AG04450 (cell line): ENCODE measurements around the gene IGSF11. TPM values are rescaled to one million over a fixed set of nuclear protein-coding genes. Genes with fewer than 3 reads are reported as not detected.
"Not testable (repeated sequence)": the region's sequence is repeated elsewhere in the genome, so short reads cannot be mapped to it uniquely, and the experiment has no call there.

ENCODE experiments used
- CTCF ChIA-PET: fragments of 300-600, 350-600 bp; formaldehyde crosslinking; extraction: SDS; loops from one replicate; lab custom pipeline; 2022; ENCODE audit warnings: antibody characterized with exemption, inconsistent platforms; lab: Charles Lee
- POLR2A ChIA-PET: fragments of 350-600 bp; formaldehyde crosslinking; extraction: SDS; loops from one replicate; lab custom pipeline; 2021; ENCODE audit warnings: antibody characterized with exemption, inconsistent platforms; lab: Yijun Ruan, JAX
- DNase-seq: peaks from one replicate; pipeline ENCODE4 v3.0.0-alpha.2; 2011; ENCODE audit warnings: low read depth, low spot score
- H3K27ac ChIP-seq: one replicate; pipeline ENCODE4 v1.5.1; 2012; ENCODE audit warnings: low read depth, low read length, control low read depth
- H3K27me3 ChIP-seq: one replicate; pipeline ENCODE4 v1.6.0; 2012; ENCODE audit warnings: low read length; ENCODE audit not compliant: control insufficient read depth, insufficient read depth
- H3K4me3 ChIP-seq: 2 replicates; pipeline ENCODE4 v1.5.1; 2011; ENCODE audit warnings: mild to moderate bottlenecking, low read depth, low read length, control low read depth
- H3K9me3 ChIP-seq: 2 replicates; pipeline ENCODE4 v1.5.1; 2012; ENCODE audit warnings: low read length; ENCODE audit not compliant: control insufficient read depth, insufficient read depth
- polyA plus RNA-seq: library from polyadenylated mRNA; depleted of rRNA; stranded (reverse); fragments of >200 nt; gene quantifications from 2 replicates; pipeline ENCODE4 v1.2.3, GENCODE V29; 2011
- TF ChIP-seq, protein P1 (sequence below): IDR thresholded peaks from 2 replicates; pipeline ENCODE4 v1.5.1; 2011; ENCODE audit warnings: low read depth, low read length, control low read depth, inconsistent platforms

IGSF11 gene
- polyA plus RNA-seq, 1 experiment = 0.05 TPM

DNA sequence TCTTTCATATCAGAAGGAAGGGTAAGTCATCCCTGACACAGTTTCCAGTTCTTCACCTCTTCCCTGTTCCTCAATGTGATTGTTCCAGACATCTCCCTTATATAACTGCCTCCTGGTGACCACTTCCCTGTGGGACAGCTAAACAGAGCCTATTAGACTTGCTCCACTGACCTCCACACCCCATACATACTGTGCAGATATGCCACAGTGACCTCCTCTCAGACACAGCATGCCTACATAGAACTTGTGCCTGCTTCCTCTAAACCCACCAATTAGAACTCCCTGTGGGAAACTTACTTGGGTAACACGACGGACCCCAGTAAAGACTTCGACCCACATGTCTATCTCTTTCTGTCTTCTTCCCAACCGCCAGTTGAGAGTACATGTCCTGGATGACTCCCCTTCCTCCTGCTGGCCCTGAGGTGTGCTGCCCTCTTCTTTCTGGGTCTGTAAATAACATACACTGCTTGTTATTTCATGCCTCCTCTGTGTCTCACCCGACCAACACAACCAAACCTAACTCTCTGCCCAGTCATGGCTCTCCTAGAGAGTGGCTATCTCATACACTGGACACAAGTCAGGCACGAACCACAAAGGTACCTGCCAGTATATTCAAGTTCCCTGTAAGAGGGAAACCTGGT, 53.0 kb downstream of the IGSF11 start:
- H3K27ac ChIP-seq = no peak overlapping the region
- TF ChIP-seq, protein P1, sequence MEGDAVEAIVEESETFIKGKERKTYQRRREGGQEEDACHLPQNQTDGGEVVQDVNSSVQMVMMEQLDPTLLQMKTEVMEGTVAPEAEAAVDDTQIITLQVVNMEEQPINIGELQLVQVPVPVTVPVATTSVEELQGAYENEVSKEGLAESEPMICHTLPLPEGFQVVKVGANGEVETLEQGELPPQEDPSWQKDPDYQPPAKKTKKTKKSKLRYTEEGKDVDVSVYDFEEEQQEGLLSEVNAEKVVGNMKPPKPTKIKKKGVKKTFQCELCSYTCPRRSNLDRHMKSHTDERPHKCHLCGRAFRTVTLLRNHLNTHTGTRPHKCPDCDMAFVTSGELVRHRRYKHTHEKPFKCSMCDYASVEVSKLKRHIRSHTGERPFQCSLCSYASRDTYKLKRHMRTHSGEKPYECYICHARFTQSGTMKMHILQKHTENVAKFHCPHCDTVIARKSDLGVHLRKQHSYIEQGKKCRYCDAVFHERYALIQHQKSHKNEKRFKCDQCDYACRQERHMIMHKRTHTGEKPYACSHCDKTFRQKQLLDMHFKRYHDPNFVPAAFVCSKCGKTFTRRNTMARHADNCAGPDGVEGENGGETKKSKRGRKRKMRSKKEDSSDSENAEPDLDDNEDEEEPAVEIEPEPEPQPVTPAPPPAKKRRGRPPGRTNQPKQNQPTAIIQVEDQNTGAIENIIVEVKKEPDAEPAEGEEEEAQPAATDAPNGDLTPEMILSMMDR = no peak
- DNase-seq = no peak
- H3K4me3 ChIP-seq = no peak overlapping the region
- H3K9me3 ChIP-seq = no peaks in the 10 kb centered on the region
- H3K27me3 ChIP-seq = peaks cover 3% of the 10 kb centered on the region
- ChIA-PET POLR2A (no interaction called here), CTCF (no interaction called here)

DNA sequence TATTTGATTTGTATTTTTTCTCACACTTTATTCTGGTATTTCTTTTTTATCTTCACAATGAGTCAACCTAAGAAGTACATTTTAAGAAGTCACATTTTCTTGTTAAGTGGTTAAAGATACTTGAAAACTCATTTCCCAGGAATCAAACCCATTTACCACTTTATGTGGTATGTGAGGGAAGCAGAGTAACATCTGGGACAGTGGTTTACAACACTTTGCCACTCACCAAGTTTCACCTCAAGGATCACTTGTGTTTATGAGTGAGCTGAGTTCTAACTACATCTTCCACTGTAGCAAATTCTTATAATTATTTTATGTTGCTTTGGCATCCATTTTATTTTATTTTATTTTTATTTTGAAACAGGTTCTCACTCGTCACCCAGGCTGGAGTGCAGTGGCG, 53.8 kb downstream of the IGSF11 start:
- Histone ChIP-seq H3K27ac (no peak overlapping the region), H3K27me3 (peaks cover 3% of the 10 kb centered on the region), H3K4me3 (no peak overlapping the region), H3K9me3 (no peaks in the 10 kb centered on the region)
- TF ChIP-seq, protein P1 = no peak
- POLR2A ChIA-PET = no interaction called here
- no peak for DNase-seq
- CTCF ChIA-PET = no interaction called here

GRCh38 chr3:118978393-118978758, 56.3 kb downstream of the IGSF11 start:
- CTCF ChIA-PET = no interaction called here
- no peak for DNase-seq
- Histone ChIP-seq H3K27ac (no peak overlapping the region), H3K9me3 (no peaks in the 10 kb centered on the region), H3K4me3 (no peak overlapping the region), H3K27me3 (peaks cover 3% of the 10 kb centered on the region)
- TF ChIP-seq, protein P1 = no peak
- POLR2A ChIA-PET = no interaction called here

GRCh38 chr3:118977671-118978392, 56.8 kb downstream of the IGSF11 start:
- H3K27ac ChIP-seq = no peak overlapping the region
- TF ChIP-seq, protein P1 = no peak
- POLR2A ChIA-PET = no interaction called here
- H3K27me3 ChIP-seq = peaks cover 3% of the 10 kb centered on the region
- no peak overlapping the region for H3K4me3 ChIP-seq
- CTCF ChIA-PET = no interaction called here
- no peaks in the 10 kb centered on the region for H3K9me3 ChIP-seq
- DNase-seq = no peak

DNA sequence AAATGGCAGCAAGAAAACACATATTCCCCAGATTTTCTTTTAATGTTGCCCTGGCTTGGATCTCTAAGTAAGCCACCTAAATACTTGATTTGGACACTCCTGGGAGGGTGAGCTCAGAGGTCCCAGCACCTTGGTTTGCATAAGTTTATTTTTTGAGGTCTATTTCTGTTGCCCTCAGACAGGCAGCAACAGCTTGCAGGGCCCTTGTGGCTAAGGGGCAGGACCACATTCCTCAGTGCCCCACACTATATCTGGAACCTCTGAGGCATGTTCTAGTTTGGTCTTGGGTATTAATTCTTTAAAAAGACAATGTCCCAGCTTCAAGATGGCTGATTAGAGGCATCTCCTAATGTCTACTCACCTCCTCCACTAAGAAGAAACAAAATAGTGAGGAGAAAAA, 57.5 kb downstream of the IGSF11 start:
- POLR2A ChIA-PET = no interaction called here
- H3K9me3 ChIP-seq = no peaks in the 10 kb centered on the region
- TF ChIP-seq, protein P1 = no peak
- H3K27me3 ChIP-seq = peaks cover 3% of the 10 kb centered on the region
- CTCF ChIA-PET = no interaction called here
- no peak for DNase-seq
- H3K4me3 ChIP-seq = no peak overlapping the region
- no peak overlapping the region for H3K27ac ChIP-seq

DNA sequence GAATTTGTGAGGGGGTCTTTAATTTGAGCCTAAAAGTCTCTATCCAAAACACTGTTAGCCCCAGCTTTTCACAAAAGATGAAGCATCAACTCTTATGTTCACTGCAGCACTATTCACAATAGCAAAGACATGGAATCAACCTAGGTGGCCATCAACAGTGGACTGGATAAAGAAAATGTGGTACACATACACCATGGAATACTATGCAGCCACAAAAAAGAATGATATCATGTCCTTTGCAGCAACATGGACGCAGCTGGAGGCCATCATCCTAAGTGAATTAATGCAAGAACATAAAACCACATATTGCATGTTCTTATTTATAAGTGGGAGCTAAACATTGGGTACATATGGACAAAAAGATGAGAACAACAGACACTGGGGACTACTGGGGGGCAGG, 59.2 kb downstream of the IGSF11 start:
- H3K27me3 ChIP-seq, H3K9me3 ChIP-seq, H3K27ac ChIP-seq, POLR2A ChIA-PET, CTCF ChIA-PET, H3K4me3 ChIP-seq, DNase-seq: not testable (repeated sequence)
